CD4-positive, alpha-beta T cell (primary cell): Measurements from ENCODE around the gene KCNN3. TPM values are rescaled to one million over a fixed set of nuclear protein-coding genes. Genes with fewer than 3 reads are reported as not detected.

ENCODE experiments used
- ATAC-seq: fragments of 200-7000 bp; cut with Tn5 transposase; one replicate; pipeline ENCODE4 v1.10.0; 2022; ENCODE audit warnings: mild to moderate bottlenecking; ENCODE audit not compliant: poor library complexity
- CTCF ChIA-PET: fragments of 350-600 bp; sonication (Branson Sonifier 250); formaldehyde crosslinking; loops from one replicate; lab custom pipeline; 2021; ENCODE audit warnings: antibody characterized with exemption, inconsistent platforms; lab: Charles Lee
- POLR2A ChIA-PET: fragments of 350-600 bp; sonication (Branson Sonifier 250); formaldehyde crosslinking; loops from one replicate; lab custom pipeline; 2021; ENCODE audit warnings: antibody characterized with exemption, inconsistent platforms; lab: Charles Lee
- DNase-seq, 14 experiments: peaks; one replicate each; pipeline ENCODE4 v3.0.0-alpha.2; 2013 to 2020; ENCODE audit warnings: mixed read lengths in 2 of 14
- H3K27ac ChIP-seq, 2 donors: one replicate each; pipeline versions ENCODE4 v1.5.1 to v1.7.0; 2013; ENCODE audit warnings: low read length in 2 of 2, low read depth in 1 of 2, mild to moderate bottlenecking in 1 of 2
- H3K27me3 ChIP-seq, 2 experiments: 1 replicate in 1 of 2; 2 replicates in 1 of 2; pipeline versions ENCODE4 v1.6.1 to v1.7.0; 2013; ENCODE audit warnings: low read length in 2 of 2, control low read depth in 1 of 2, mild to moderate bottlenecking in 1 of 2, moderate library complexity in 1 of 2; ENCODE audit not compliant: insufficient read depth in 2 of 2, control insufficient read depth in 1 of 2
- H3K36me3 ChIP-seq: one replicate; pipeline ENCODE4 v1.6.1; 2013; ENCODE audit warnings: low read length, control low read depth; ENCODE audit not compliant: insufficient read depth
- H3K4me1 ChIP-seq: one replicate; pipeline ENCODE4 v1.6.1; 2013; ENCODE audit warnings: low read length, control low read depth; ENCODE audit not compliant: insufficient read depth
- H3K4me3 ChIP-seq: one replicate; pipeline ENCODE4 v1.5.1; 2013; ENCODE audit warnings: mild to moderate bottlenecking, low read length, moderate library complexity
- H3K9me3 ChIP-seq, 2 experiments: 1 replicate in 1 of 2; 2 replicates in 1 of 2; pipeline versions ENCODE4 v1.6.1 to v1.7.0; 2013; ENCODE audit warnings: low read length in 2 of 2, mild to moderate bottlenecking in 2 of 2, control low read depth in 1 of 2, moderate library complexity in 1 of 2; ENCODE audit not compliant: control insufficient read depth in 1 of 2, insufficient read depth in 1 of 2
- H3K27ac Mint-ChIP-seq: one replicate; pipeline ENCODE4 v1.8.0; 2020; ENCODE audit warnings: mixed read lengths
- H3K27me3 Mint-ChIP-seq: one replicate; pipeline ENCODE4 v1.8.0; 2021; ENCODE audit warnings: mixed read lengths
- H3K36me3 Mint-ChIP-seq: one replicate; pipeline ENCODE4 v1.8.0; 2021; ENCODE audit warnings: low read depth, mixed read lengths
- H3K4me1 Mint-ChIP-seq: one replicate; pipeline ENCODE4 v1.8.0; 2021; ENCODE audit warnings: low read depth, mixed read lengths
- H3K4me3 Mint-ChIP-seq: one replicate; pipeline ENCODE4 v1.8.0; 2020; ENCODE audit warnings: mild to moderate bottlenecking, mixed read lengths
- H3K9me3 Mint-ChIP-seq: one replicate; pipeline ENCODE4 v1.8.0; 2020; ENCODE audit warnings: mixed read lengths
- intact Hi-C, 2 experiments: fragments of 100-400 bp; cut with DNase I in 1 of 2; cut with micrococcal nuclease in 1 of 2; formaldehyde crosslinking; loops; one replicate each; pipeline versions ENCODE4 v1.15.1 to v1.9.0; 2023 to 2025; cut with DNase I, micrococcal nuclease
- total RNA-seq, 174 experiments: library from RNA in 2 of 174; stranded (reverse) in 2 of 174; gene quantifications; one replicate each; pipeline ENCODE4 v1.2.3 and lab custom pipeline; 2021 to 2026
- TF ChIP-seq, protein P1 (sequence below): fragments of 200-600 bp; IDR thresholded peaks from one replicate; pipeline ENCODE4 v1.8.0; 2022; ENCODE audit warnings: antibody characterized with exemption, mild to moderate bottlenecking

The KCNN3 gene
- total RNA-seq, 2 experiments from 2014 or later = not detected

DNA sequence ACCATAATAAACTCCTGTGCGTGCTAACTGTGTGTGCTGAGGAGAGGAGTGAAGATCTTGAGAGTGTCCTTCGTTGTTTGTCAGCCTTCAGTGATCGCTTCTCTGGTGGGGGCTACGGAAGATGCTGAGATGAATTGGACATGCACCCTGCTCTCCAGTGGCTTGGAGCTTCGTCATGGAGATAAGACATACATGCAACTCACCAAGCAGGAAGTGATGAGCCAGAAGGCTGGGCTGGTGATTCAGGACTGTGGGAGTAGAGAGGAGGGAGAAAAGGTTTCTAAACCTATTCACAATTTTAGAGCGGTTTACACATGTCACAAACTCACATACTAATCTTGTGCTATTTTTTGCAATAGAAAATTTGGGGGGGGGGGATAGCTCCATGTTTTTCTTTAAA lies 133.2 kb downstream of the KCNN3 start:
- peaks cover 0 to 1% of the 10 kb centered on the region in 2 experiments for H3K27me3 ChIP-seq
- DNase-seq (peak in 1 of 14 experiments; percentile 40), ATAC-seq (no peak)
- peaks cover 0 to 5% of the 10 kb centered on the region in 2 experiments for H3K9me3 ChIP-seq
- Mint-ChIP-seq H3K27ac (no peak overlapping the region), H3K4me3 (no peak overlapping the region), H3K36me3 (no peaks in the 10 kb centered on the region), H3K4me1 (peaks cover 4% of the 10 kb centered on the region), H3K27me3 (peaks cover 8% of the 10 kb centered on the region), H3K9me3 (no peaks in the 10 kb centered on the region)
- TF ChIP-seq, protein P1, sequence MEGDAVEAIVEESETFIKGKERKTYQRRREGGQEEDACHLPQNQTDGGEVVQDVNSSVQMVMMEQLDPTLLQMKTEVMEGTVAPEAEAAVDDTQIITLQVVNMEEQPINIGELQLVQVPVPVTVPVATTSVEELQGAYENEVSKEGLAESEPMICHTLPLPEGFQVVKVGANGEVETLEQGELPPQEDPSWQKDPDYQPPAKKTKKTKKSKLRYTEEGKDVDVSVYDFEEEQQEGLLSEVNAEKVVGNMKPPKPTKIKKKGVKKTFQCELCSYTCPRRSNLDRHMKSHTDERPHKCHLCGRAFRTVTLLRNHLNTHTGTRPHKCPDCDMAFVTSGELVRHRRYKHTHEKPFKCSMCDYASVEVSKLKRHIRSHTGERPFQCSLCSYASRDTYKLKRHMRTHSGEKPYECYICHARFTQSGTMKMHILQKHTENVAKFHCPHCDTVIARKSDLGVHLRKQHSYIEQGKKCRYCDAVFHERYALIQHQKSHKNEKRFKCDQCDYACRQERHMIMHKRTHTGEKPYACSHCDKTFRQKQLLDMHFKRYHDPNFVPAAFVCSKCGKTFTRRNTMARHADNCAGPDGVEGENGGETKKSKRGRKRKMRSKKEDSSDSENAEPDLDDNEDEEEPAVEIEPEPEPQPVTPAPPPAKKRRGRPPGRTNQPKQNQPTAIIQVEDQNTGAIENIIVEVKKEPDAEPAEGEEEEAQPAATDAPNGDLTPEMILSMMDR = no peak
- POLR2A ChIA-PET = no interaction called here
- no peak overlapping the region for H3K27ac ChIP-seq
- no peaks in the 10 kb centered on the region for H3K4me1 ChIP-seq
- CTCF ChIA-PET = no interaction called here
- intact Hi-C loops = no loop called here
- H3K36me3 ChIP-seq = no peaks in the 10 kb centered on the region
- no peak overlapping the region for H3K4me3 ChIP-seq

- no peaks in the 10 kb centered on the region for H3K36me3 ChIP-seq
- Mint-ChIP-seq H3K36me3 (no peaks in the 10 kb centered on the region), H3K4me1 (peaks cover 4% of the 10 kb centered on the region), H3K4me3 (no peak overlapping the region), H3K27ac (no peak overlapping the region), H3K9me3 (no peaks in the 10 kb centered on the region), H3K27me3 (peaks cover 8% of the 10 kb centered on the region)
- ChIA-PET POLR2A (no interaction called here), CTCF (no interaction called here)
- H3K9me3 ChIP-seq = peaks cover 0 to 5% of the 10 kb centered on the region in 2 experiments
- no peak overlapping the region for H3K27ac ChIP-seq
- TF ChIP-seq, protein P1 = no peak
- H3K27me3 ChIP-seq = peaks cover 0 to 2% of the 10 kb centered on the region in 2 experiments
- intact Hi-C loops = no loop called here
- ATAC-seq (no peak), DNase-seq (no peak)
- H3K4me1 ChIP-seq = no peaks in the 10 kb centered on the region
- H3K4me3 ChIP-seq = no peak overlapping the region
These were observed 134.3 kb downstream of the KCNN3 start for GRCh38 chr1:154735804-154736168.

DNA sequence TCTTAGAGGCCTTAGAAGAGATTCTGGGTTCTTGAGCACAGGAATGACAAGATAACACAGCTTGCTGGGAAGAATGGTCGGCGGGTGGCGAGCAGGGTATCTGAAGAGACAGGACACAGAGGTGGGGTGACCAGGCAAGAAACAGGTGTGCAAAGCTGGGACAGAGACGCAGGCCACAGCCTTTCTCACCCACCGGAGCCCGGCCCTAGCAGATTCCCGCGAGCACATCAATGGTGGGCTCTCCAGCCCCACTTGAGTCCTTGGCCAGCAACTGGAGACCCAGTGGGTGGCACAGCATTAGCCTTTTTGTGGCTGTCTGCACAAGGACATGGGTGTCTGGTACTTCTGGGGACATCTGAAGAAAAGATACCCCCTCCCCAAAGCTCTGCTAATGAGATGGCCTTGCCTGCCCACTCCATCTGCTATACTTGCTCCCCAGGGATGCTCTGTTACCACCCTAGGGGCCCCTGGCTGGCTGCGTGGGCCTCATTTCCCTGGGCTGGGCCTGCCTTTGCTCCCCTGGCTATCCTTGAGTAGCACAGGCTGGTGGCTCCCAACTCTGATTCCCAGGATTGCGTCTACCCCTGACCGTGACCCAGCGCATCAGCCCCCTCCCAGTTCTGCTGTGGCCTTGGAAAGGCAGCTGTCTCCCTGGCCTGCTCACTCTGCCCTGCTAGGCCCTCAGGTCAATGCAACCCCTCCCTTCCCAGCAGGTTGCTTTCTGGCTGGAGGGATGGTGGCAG lies 134.8 kb downstream of the KCNN3 start:
- intact Hi-C loops = no loop called here
- H3K4me1 ChIP-seq = peaks cover under 1% of the 10 kb centered on the region
- no peak for ATAC-seq
- Mint-ChIP-seq H3K36me3 (no peaks in the 10 kb centered on the region), H3K27me3 (peaks cover 8% of the 10 kb centered on the region), H3K9me3 (no peaks in the 10 kb centered on the region), H3K4me3 (no peak overlapping the region), H3K27ac (no peak overlapping the region), H3K4me1 (peaks cover 4% of the 10 kb centered on the region)
- H3K9me3 ChIP-seq = peaks cover 0 to 5% of the 10 kb centered on the region in 2 experiments
- TF ChIP-seq, protein P1 = no peak
- H3K36me3 ChIP-seq = no peaks in the 10 kb centered on the region
- POLR2A ChIA-PET = no interaction called here
- CTCF ChIA-PET = no interaction called here
- DNase-seq = no peak
- peaks cover 0 to 2% of the 10 kb centered on the region in 2 experiments for H3K27me3 ChIP-seq
- H3K27ac ChIP-seq = no peak overlapping the region
- no peak overlapping the region for H3K4me3 ChIP-seq
